GM18520 (cell line): ENCODE data around the gene PYDC2.

ENCODE experiments used
- ATAC-seq: cut with Tn5 transposase; IDR thresholded peaks from one replicate; pipeline ENCODE4 v1.9.1; 2021; ENCODE audit not compliant: unreplicated experiment

PYDC2 gene

GRCh38 chr3:191461113-191461595 is at the start of gene PYDC2:
TSS of gene PYDC2 (plus strand) at chr3:191461163. CDS start at chr3:191461163, 0 bp downstream.
- no peak for ATAC-seq

GRCh38 chr3:191412759-191413158 is 48.2 kb upstream of the PYDC2 start:
- no peak for ATAC-seq

- no peak for ATAC-seq
Observed at GRCh38 chr3:191414286-191414685, 46.7 kb upstream of the PYDC2 start.

GRCh38 chr3:191414732-191415131 is 46.2 kb upstream of the PYDC2 start:
- ATAC-seq: no peak

- no peak for ATAC-seq
Observed at GRCh38 chr3:191415566-191415965, 45.4 kb upstream of the PYDC2 start.

- ATAC-seq: no peak
Observed at GRCh38 chr3:191417457-191417729, 43.6 kb upstream of the PYDC2 start.

GRCh38 chr3:191420771-191421170 is 40.2 kb upstream of the PYDC2 start:
- no peak for ATAC-seq

- ATAC-seq: no peak
Observed at GRCh38 chr3:191424881-191425280, 36.1 kb upstream of the PYDC2 start.

- ATAC-seq: no peak
Observed at GRCh38 chr3:191425322-191425734, 35.6 kb upstream of the PYDC2 start.

GRCh38 chr3:191426311-191426710 is 34.7 kb upstream of the PYDC2 start:
- no peak for ATAC-seq

- ATAC-seq: no peak
Observed at GRCh38 chr3:191428177-191428576, 32.8 kb upstream of the PYDC2 start.

GRCh38 chr3:191430103-191430502 is 30.9 kb upstream of the PYDC2 start:
- no peak for ATAC-seq

GRCh38 chr3:191431160-191431822 is 29.7 kb upstream of the PYDC2 start:
- ATAC-seq: no peak

GRCh38 chr3:191432162-191432561 is 28.8 kb upstream of the PYDC2 start:
- ATAC-seq: no peak

- no peak for ATAC-seq
Observed at GRCh38 chr3:191434024-191434423, 26.9 kb upstream of the PYDC2 start.

GRCh38 chr3:191435981-191436380 is 25.0 kb upstream of the PYDC2 start:
- no peak for ATAC-seq

- ATAC-seq: no peak
Observed at GRCh38 chr3:191438150-191438814, 22.7 kb upstream of the PYDC2 start.

- ATAC-seq: no peak
Observed at GRCh38 chr3:191440532-191440931, 20.4 kb upstream of the PYDC2 start.

- ATAC-seq: no peak
Observed at GRCh38 chr3:191441687-191442086, 19.3 kb upstream of the PYDC2 start.

- no peak for ATAC-seq
Observed at GRCh38 chr3:191444569-191444968, 16.4 kb upstream of the PYDC2 start.

GRCh38 chr3:191449256-191449655 is 11.7 kb upstream of the PYDC2 start:
- no peak for ATAC-seq

GRCh38 chr3:191455257-191455952 is 5.6 kb upstream of the PYDC2 start:
- ATAC-seq: peak; percentile 50
